SK-N-SH (cell line): ENCODE results near the gene APOOL. TPM values are rescaled to one million over a fixed set of nuclear protein-coding genes. Genes with fewer than 3 reads are reported as not detected.

Experiments used
- CTCF ChIA-PET: fragments of 300-600, 350-600 bp; formaldehyde crosslinking; extraction: SDS; loops from one replicate; lab custom pipeline; 2021; lab: Yijun Ruan, JAX
- POLR2A ChIA-PET: fragments of 350-600 bp; sonication (Branson Sonifier 250); formaldehyde crosslinking; extraction: SDS; loops from one replicate; lab custom pipeline; 2020; ENCODE audit warnings: antibody characterized with exemption, inconsistent platforms; lab: Yijun Ruan, JAX
- DNase-seq: peaks from one replicate; pipeline ENCODE4 v3.0.0; 2012
- H2AFZ ChIP-seq: fragments of 200-600 bp; sonication (generic); 2 replicates; pipeline ENCODE4 v1.8.1; 2016; ENCODE audit warnings: antibody characterized with exemption, mild to moderate bottlenecking, low read depth
- H3F3A ChIP-seq: fragments of 200-600 bp; sonication (generic); replicated peaks from 2 replicates; pipeline ENCODE3; 2016; ENCODE audit warnings: antibody characterized with exemption, mild to moderate bottlenecking; ENCODE audit not compliant: insufficient read depth
- H3K27ac ChIP-seq, 2 experiments: fragments of 200-500 bp in 1 of 2; fragments of 200-600 bp in 1 of 2; sonication (Bioruptor generic) in 1 of 2; sonication (generic), shearing (Covaris generic) in 1 of 2; 2 replicates each; pipeline versions ENCODE4 v1.5.1 to v1.6.1; 2014 to 2016; ENCODE audit warnings: low read depth in 2 of 2, inconsistent platforms in 1 of 2, low read length in 1 of 2, mild to moderate bottlenecking in 1 of 2, mixed read lengths in 1 of 2
- H3K27me3 ChIP-seq: fragments of 200-600 bp; sonication (generic), shearing (Covaris generic); 2 replicates; pipeline ENCODE4 v1.6.1; 2016; ENCODE audit warnings: mixed run types; ENCODE audit not compliant: insufficient read depth
- H3K36me3 ChIP-seq, 2 experiments: fragments of 200-500 bp in 1 of 2; fragments of 200-600 bp in 1 of 2; sonication (Bioruptor generic) in 1 of 2; sonication (generic) in 1 of 2; replicated peaks in 1 of 2; 2 replicates each; pipeline versions ENCODE3 to v1.5.1; 2014 to 2016; ENCODE audit warnings: low read length in 1 of 2, mild to moderate bottlenecking in 1 of 2; ENCODE audit not compliant: insufficient read depth in 2 of 2, control insufficient read depth in 1 of 2
- H3K4me1 ChIP-seq, 2 experiments: fragments of 200-500 bp in 1 of 2; fragments of 200-600 bp in 1 of 2; sonication (Bioruptor generic) in 1 of 2; sonication (generic), shearing (Covaris generic) in 1 of 2; 2 replicates each; pipeline versions ENCODE4 v1.5.1 to v1.6.1; 2014 to 2016; ENCODE audit warnings: low read depth in 1 of 2, low read length in 1 of 2, mixed run types in 1 of 2; ENCODE audit not compliant: insufficient read depth in 2 of 2, control insufficient read depth in 1 of 2
- H3K4me2 ChIP-seq: fragments of 200-600 bp; sonication (generic), shearing (Covaris generic); 2 replicates; pipeline ENCODE4 v1.6.1; 2017; ENCODE audit warnings: mixed run types
- H3K4me3 ChIP-seq, 2 experiments: fragments of 200-500 bp in 1 of 2; fragments of 200-600 bp in 1 of 2; sonication (Bioruptor generic) in 1 of 2; sonication (generic), shearing (Covaris generic) in 1 of 2; 2 replicates each; pipeline versions ENCODE4 v1.5.1 to v1.8.1; 2014 to 2016; ENCODE audit warnings: low read depth in 2 of 2, inconsistent platforms in 1 of 2, low read length in 1 of 2, mild to moderate bottlenecking in 1 of 2, mixed read lengths in 1 of 2, moderate library complexity in 1 of 2
- H3K79me2 ChIP-seq: fragments of 200-600 bp; sonication (generic); 2 replicates; pipeline ENCODE4 v1.8.1; 2017; ENCODE audit warnings: mild to moderate bottlenecking; ENCODE audit not compliant: insufficient read depth
- H3K9ac ChIP-seq: fragments of 200-600 bp; sonication (generic); 2 replicates; pipeline ENCODE4 v1.6.1; 2017; ENCODE audit warnings: mixed run types
- H3K9me2 ChIP-seq: fragments of 200-600 bp; sonication (generic); 2 replicates; pipeline ENCODE4 v1.6.1; 2017; ENCODE audit warnings: mixed run types
- H3K9me3 ChIP-seq: fragments of 200-600 bp; sonication (generic); 2 replicates; pipeline ENCODE4 v1.6.1; 2017; ENCODE audit warnings: mixed run types, mild to moderate bottlenecking, moderate library complexity
- H4K20me1 ChIP-seq: fragments of 200-600 bp; sonication (generic); 2 replicates; pipeline ENCODE4 v1.6.1; 2017; ENCODE audit warnings: mild to moderate bottlenecking, mixed run types; ENCODE audit not compliant: insufficient read depth
- CHD2 ChIP-seq: fragments of 150-350 bp; IDR thresholded peaks from 2 replicates; pipeline ENCODE4 v1.6.1; 2018; ENCODE audit warnings: low read length; ENCODE audit not compliant: partially characterized antibody
- GATA2 ChIP-seq: sonication (generic); formaldehyde crosslinking; IDR thresholded peaks from 2 replicates; pipeline ENCODE4 v1.5.0; 2020; ENCODE audit warnings: mild to moderate bottlenecking, missing genetic modification reagents
- IRF3 ChIP-seq: fragments of 150-350 bp; IDR thresholded peaks from 2 replicates; pipeline ENCODE4 v1.6.1; 2016; ENCODE audit warnings: mild to moderate bottlenecking, low read depth, low read length
- JUND ChIP-seq: IDR thresholded peaks from 2 replicates; pipeline ENCODE4 v1.4.0; 2012
- MAX ChIP-seq: IDR thresholded peaks from 2 replicates; pipeline ENCODE4 v1.4.0; 2012; ENCODE audit warnings: low read depth
- MEF2A ChIP-seq: IDR thresholded peaks from 2 replicates; pipeline ENCODE4 v1.4.0; 2012; ENCODE audit warnings: low read depth, borderline replicate concordance
- RAD21 ChIP-seq: IDR thresholded peaks from 2 replicates; pipeline ENCODE4 v1.6.1; 2012; ENCODE audit warnings: mild to moderate bottlenecking, low read length
- REST ChIP-seq: IDR thresholded peaks from 2 replicates; pipeline ENCODE4 v1.6.1; 2012; ENCODE audit warnings: mild to moderate bottlenecking, low read depth, low read length, moderate library complexity
- SIN3A ChIP-seq: IDR thresholded peaks from 2 replicates; pipeline ENCODE4 v1.6.1; 2012; ENCODE audit warnings: low read depth, mild to moderate bottlenecking, low read length, moderate library complexity, borderline replicate concordance
- SMC3 ChIP-seq: IDR thresholded peaks from 2 replicates; pipeline ENCODE4 v1.6.1; 2012; ENCODE audit warnings: low read depth, low read length, improper control_type of control experiment
- TCF12 ChIP-seq: IDR thresholded peaks from 2 replicates; pipeline ENCODE4 v1.4.0; 2012
- USF1 ChIP-seq: IDR thresholded peaks from 2 replicates; pipeline ENCODE4 v1.4.0; 2012; ENCODE audit warnings: low read depth, borderline replicate concordance
- YY1 ChIP-seq: IDR thresholded peaks from 2 replicates; pipeline ENCODE4 v1.4.0; 2012; ENCODE audit warnings: low read depth, mild to moderate bottlenecking
- ZBTB33 ChIP-seq: IDR thresholded peaks from 2 replicates; pipeline ENCODE4 v1.4.0; 2012; ENCODE audit warnings: low read depth, borderline replicate concordance
- WGBS: methylation state at CpG from one replicate; pipeline ENCODE4 v1.1.6; 2017; ENCODE audit warnings: low lambda C conversion rate; 5-methylcytosine and 5-hydroxymethylcytosine counted together
- polyA plus RNA-seq, 3 experiments: library from polyadenylated mRNA; depleted of rRNA; stranded (reverse); fragments of >200 nt; gene quantifications; 2 replicates each; pipeline ENCODE4 v1.2.3, GENCODE V29; 2012

Gene APOOL
- polyA plus RNA-seq, 1 of the 3 experiments (the other 2 are of a cell fraction): 2.4 TPM

GRCh38 chrX:85139422-85139821, 135.7 kb downstream of the APOOL start:
- no peak overlapping the region for H3K27ac ChIP-seq
- no peaks in the 10 kb centered on the region for H4K20me1 ChIP-seq
- no peak overlapping the region for H3K4me2 ChIP-seq
- H3K9ac ChIP-seq: no peak overlapping the region
- TF ChIP-seq MAX: no peak
- no peak for TF ChIP-seq MEF2A
- TF ChIP-seq IRF3: no peak
- TF ChIP-seq ZBTB33: no peak
- no peak for TF ChIP-seq CHD2
- no peak for TF ChIP-seq YY1
- no peak for TF ChIP-seq SIN3A
- no peak for TF ChIP-seq RAD21
- TF ChIP-seq GATA2 (CRISPR knock-in tag): no peak
- no peak for TF ChIP-seq SMC3
- TF ChIP-seq TCF12: no peak
- TF ChIP-seq JUND: no peak
- TF ChIP-seq USF1: no peak
- TF ChIP-seq REST: no peak
- CTCF ChIA-PET: no interaction called here
- H3K79me2 ChIP-seq: no peaks in the 10 kb centered on the region
- H3K36me3 ChIP-seq: no peaks in the 10 kb centered on the region
- no peak for DNase-seq
- no peaks in the 10 kb centered on the region for H3K9me2 ChIP-seq
- 27% methylated on average over 1 of the region's 1 CpG for WGBS
- POLR2A ChIA-PET: no interaction called here
- H3K27me3 ChIP-seq: no peaks in the 10 kb centered on the region
- H2AFZ ChIP-seq: no peak overlapping the region
- H3K9me3 ChIP-seq: no peaks in the 10 kb centered on the region
- no peaks in the 10 kb centered on the region for H3K4me1 ChIP-seq
- no peak overlapping the region for H3K4me3 ChIP-seq
- no peaks in the 10 kb centered on the region for H3F3A ChIP-seq
